K562 (cell line): ENCODE data around the gene RNASEH1. TPM values are rescaled to one million over a fixed set of nuclear protein-coding genes. Genes with fewer than 3 reads are reported as not detected.

Experiments used
- CBX3 ChIP-seq, 2 experiments: IDR thresholded peaks; 1 replicate in 1 of 2; 2 replicates in 1 of 2; pipeline ENCODE4 v1.6.1; 2012; ENCODE audit warnings: inconsistent platforms in 2 of 2, low read length in 2 of 2, borderline replicate concordance in 1 of 2, control low read depth in 1 of 2
- FIP1L1 ChIP-seq: fragments of 200-400 bp; formaldehyde crosslinking; IDR thresholded peaks from 2 replicates; pipeline ENCODE4 v1.6.1; 2018; ENCODE audit warnings: mild to moderate bottlenecking, low read depth, low read length; ENCODE audit not compliant: poor library complexity, severe bottlenecking
- GABPB2 ChIP-seq: fragments of 250-450 bp; sonication (Bioruptor Pico); conservative IDR thresholded peaks from 2 replicates; pipeline ENCODE4 v1.5.1; 2021; ENCODE audit warnings: mild to moderate bottlenecking
- HDAC1 ChIP-seq, 2 experiments: fragments of 450-650 bp; IDR thresholded peaks; 2 replicates each; pipeline ENCODE4 v1.6.1; 2016 to 2017; ENCODE audit warnings: inconsistent platforms in 1 of 2, mild to moderate bottlenecking in 1 of 2, moderate library complexity in 1 of 2
- HES1 ChIP-seq: fragments of 450-650 bp; IDR thresholded peaks from 2 replicates; pipeline ENCODE4 v1.6.1; 2016; ENCODE audit warnings: low read depth, mild to moderate bottlenecking, moderate library complexity
- HNRNPK ChIP-seq: fragments of 200-400 bp; formaldehyde crosslinking; IDR thresholded peaks from one replicate; pipeline ENCODE4 v1.6.1; 2018; ENCODE audit warnings: mild to moderate bottlenecking, low read depth, low read length; ENCODE audit not compliant: poor library complexity, severe bottlenecking
- HNRNPUL1 ChIP-seq: fragments of 200-400 bp; formaldehyde crosslinking; IDR thresholded peaks from 2 replicates; pipeline ENCODE4 v1.6.1; 2017; ENCODE audit warnings: low read length
- NCOA2 ChIP-seq, 2 experiments: fragments of 450-650 bp; IDR thresholded peaks; 2 replicates each; pipeline ENCODE4 v1.6.1; 2018; ENCODE audit warnings: mild to moderate bottlenecking in 2 of 2, moderate library complexity in 1 of 2; ENCODE audit not compliant: partially characterized antibody in 2 of 2
- POLR2B ChIP-seq: fragments of 450-650 bp; IDR thresholded peaks from 2 replicates; pipeline ENCODE4 v1.6.1; 2018; ENCODE audit warnings: low read depth; ENCODE audit not compliant: partially characterized antibody
- POLR3A ChIP-seq: IDR thresholded peaks from 2 replicates; pipeline ENCODE4 v1.6.1; 2011; ENCODE audit warnings: borderline replicate concordance, mild to moderate bottlenecking, moderate library complexity; ENCODE audit not compliant: insufficient read length, insufficient read depth; ENCODE audit errors: extremely low read depth
- RBBP5 ChIP-seq: fragments of 200-600 bp; sonication (generic); IDR thresholded peaks from 2 replicates; pipeline ENCODE4 v1.6.1; 2012; ENCODE audit warnings: borderline replicate concordance, mild to moderate bottlenecking, low read length, control low read depth, inconsistent platforms; ENCODE audit not compliant: insufficient read depth, poor library complexity, severe bottlenecking
- RBM15 ChIP-seq: fragments of 200-400 bp; formaldehyde crosslinking; IDR thresholded peaks from 2 replicates; pipeline ENCODE4 v1.6.1; 2018; ENCODE audit warnings: mild to moderate bottlenecking, low read length, moderate library complexity; ENCODE audit not compliant: insufficient read depth
- SAFB ChIP-seq: fragments of 200-400 bp; formaldehyde crosslinking; IDR thresholded peaks from 2 replicates; pipeline ENCODE4 v1.6.1; 2017; ENCODE audit warnings: low read depth, low read length, borderline replicate concordance
- SRSF3 ChIP-seq: fragments of 200-400 bp; formaldehyde crosslinking; IDR thresholded peaks from 2 replicates; pipeline ENCODE4 v1.6.1; 2016; ENCODE audit warnings: mild to moderate bottlenecking, low read length, moderate library complexity; ENCODE audit not compliant: insufficient read depth
- TCF15 ChIP-seq: fragments of 250-450 bp; sonication (Bioruptor Pico); IDR thresholded peaks from 2 replicates; pipeline ENCODE4 v1.8.0; 2022; ENCODE audit warnings: moderate library complexity, mild to moderate bottlenecking, inconsistent platforms
- TFE3 ChIP-seq: fragments of 450-650 bp; formaldehyde crosslinking; IDR thresholded peaks from 2 replicates; pipeline ENCODE4 v1.4.0; 2020; ENCODE audit warnings: mild to moderate bottlenecking, mixed read lengths
- TRIM28 ChIP-seq: fragments of 450-650 bp; IDR thresholded peaks from 2 replicates; pipeline ENCODE4 v1.6.1; 2017
- ZNF146 ChIP-seq: IDR thresholded peaks from one replicate; pipeline ENCODE4 v1.6.1; 2018; ENCODE audit warnings: missing compliant biosample characterization; ENCODE audit not compliant: unreplicated experiment
- ZNF324 ChIP-seq: fragments of 250-450 bp; sonication (Bioruptor Pico); IDR thresholded peaks from 2 replicates; pipeline ENCODE4 v1.4.0; 2020; ENCODE audit warnings: mild to moderate bottlenecking
- ZNF41 ChIP-seq: fragments of 250-450 bp; sonication (Bioruptor Pico); conservative IDR thresholded peaks from 2 replicates; pipeline ENCODE4 v1.4.0; 2020; ENCODE audit warnings: mild to moderate bottlenecking
- ZNF584 ChIP-seq: fragments of 200-800 bp; sonication (Bioruptor generic); IDR thresholded peaks from 2 replicates; pipeline ENCODE4 v1.6.1; 2016; ENCODE audit warnings: low read depth, mild to moderate bottlenecking, missing genetic modification characterization, missing compliant biosample characterization
- ZNF77 ChIP-seq: fragments of 250-450 bp; sonication (Bioruptor Pico); IDR thresholded peaks from 2 replicates; pipeline ENCODE4 v1.5.0; 2020
- ZNF830 ChIP-seq: fragments of 250-450 bp; sonication (Bioruptor Pico); IDR thresholded peaks from 2 replicates; pipeline ENCODE4 v1.5.0; 2021; ENCODE audit warnings: mild to moderate bottlenecking
- polyA plus RNA-seq, 8 experiments: library from polyadenylated mRNA; depleted of rRNA in 4 of 8; stranded (reverse) in 5 of 8; unstranded in 3 of 8; fragments of >200 nt; fragmentation: Nextera tagmentation in 2 of 8; fragmentation: Illumina TruSeq in 1 of 8; extraction: Ambion mirVana in 2 of 8; extraction: Trizol in 1 of 8; gene quantifications; 2 replicates each; pipeline versions ENCODE4 v1.2.1 to v1.2.3, GENCODE V29; 2011 to 2014; ENCODE audit warnings: inconsistent platforms in 1 of 8, missing spikeins in 1 of 8
- total RNA-seq, 7 experiments: library from RNA; depleted of rRNA in 6 of 7; stranded (reverse); fragments of >200 nt in 6 of 7; fragmentation: Illumina TruSeq in 2 of 7; extraction: Trizol in 2 of 7; gene quantifications; 2 replicates each; pipeline versions ENCODE4 v1.2.1 to v1.2.3, GENCODE V29; 2011 to 2021; ENCODE audit warnings: low replicate concordance in 1 of 7

RNASEH1 gene
- total and polyA plus RNA-seq, 9 of the 15 experiments (the other 6 are each of a cell fraction or from before 2014, with no cell fraction given) = 25.7 to 47.5 (median 42.8) TPM

GRCh38 chr2:3519255-3520205 lies 38.6 kb downstream of the RNASEH1 start, which contains the start of gene ADI1 (continued):
- TF ChIP-seq TFE3 (CRISPR knock-in tag) = no peak
- peak; percentile 54 for TF ChIP-seq ZNF324 (CRISPR knock-in tag)
- TF ChIP-seq HES1 = no peak
- TF ChIP-seq ZNF146 = peak; percentile 2
- TF ChIP-seq HNRNPUL1 = no peak
- no peak for TF ChIP-seq ZNF584 (CRISPR knock-in tag)
- TF ChIP-seq NCOA2 (IDR thresholded peaks at IDR 0.05; ENCODE audit: partially characterized antibody in 2 of 2) = no peak
- no peak for TF ChIP-seq HNRNPK
- TF ChIP-seq ZNF77 (CRISPR knock-in tag) = no peak
- no peak for TF ChIP-seq RBM15
- TF ChIP-seq RBBP5 = peak; percentile 74
- no peak for TF ChIP-seq GABPB2 (CRISPR knock-in tag)
- TF ChIP-seq FIP1L1 = peak; percentile 87
- TF ChIP-seq SAFB = no peak
- no peak for TF ChIP-seq ZNF830 (CRISPR knock-in tag)
- TF ChIP-seq HDAC1 (IDR thresholded peaks at IDR 0.05) = peak in 1 of 2 experiments; percentile 71; a peak in 1 of 4 replicates
- no peak for TF ChIP-seq TRIM28
- TF ChIP-seq CBX3 (IDR thresholded peaks at IDR 0.05; ENCODE audit: borderline replicate concordance in 1 of 2, low read length in 2 of 2) = no peak
- no peak for TF ChIP-seq SRSF3
- TF ChIP-seq ZNF41 (CRISPR knock-in tag) = no peak; the same call in 1 of the 2 replicates
- TF ChIP-seq TCF15 (CRISPR knock-in tag) = no peak
- no peak for TF ChIP-seq POLR2B
- no peak for TF ChIP-seq POLR3A
